Stimulated activated CD4-positive, alpha-beta T cell treated with anti-CD3 and anti-CD28 coated beads, Interleukin-2, amount 100 ng/mL, for 4 hours (primary cell): ENCODE measurements around the gene ATRN.
"Not testable (repeated sequence)": the region's sequence is repeated elsewhere in the genome, so short reads cannot be mapped to it uniquely, and the experiment has no call there.

Experiments
- DNase-seq: peaks from one replicate; pipeline ENCODE4 v3.0.0-alpha.2; 2020; ENCODE audit warnings: low read depth

ATRN gene

DNA sequence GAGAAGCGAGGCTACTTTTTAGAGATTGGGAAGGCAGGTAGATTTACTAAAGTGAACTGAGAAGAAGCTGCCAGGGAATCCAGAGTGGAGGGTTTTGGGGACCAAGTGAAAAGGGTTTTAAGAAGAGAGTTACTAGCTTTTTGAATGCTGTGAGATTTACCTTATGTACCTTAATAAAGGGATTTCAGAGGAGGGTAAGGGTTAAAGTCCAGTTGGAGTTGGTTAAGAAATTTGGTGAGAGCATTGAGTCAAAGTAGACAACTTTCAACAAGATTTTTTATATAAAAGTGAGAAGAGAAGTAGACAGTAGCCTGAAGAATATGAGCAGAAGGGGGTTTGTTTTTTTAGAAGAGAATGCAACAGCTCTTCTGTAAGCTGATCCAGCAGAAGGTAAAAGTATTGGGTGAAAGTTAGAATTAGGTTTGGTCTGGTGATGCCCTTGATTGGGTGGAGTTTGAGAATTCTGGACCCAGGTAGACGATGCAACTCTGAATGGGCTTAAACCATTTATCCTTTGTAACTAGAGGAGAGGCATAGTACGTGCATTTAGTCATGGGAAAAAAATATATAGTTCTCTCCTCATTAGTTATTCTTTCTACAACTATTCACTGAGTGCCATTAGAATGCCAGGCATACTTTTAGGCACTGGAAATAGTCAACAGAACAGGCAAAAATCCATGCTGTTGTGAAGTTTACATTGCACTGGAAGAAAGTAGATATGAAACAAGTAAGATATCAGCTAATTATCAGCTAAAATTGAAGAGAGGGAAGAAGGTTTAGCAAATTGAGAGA lies 44.8 kb downstream of the ATRN start:
- DNase-seq = no peak

DNA sequence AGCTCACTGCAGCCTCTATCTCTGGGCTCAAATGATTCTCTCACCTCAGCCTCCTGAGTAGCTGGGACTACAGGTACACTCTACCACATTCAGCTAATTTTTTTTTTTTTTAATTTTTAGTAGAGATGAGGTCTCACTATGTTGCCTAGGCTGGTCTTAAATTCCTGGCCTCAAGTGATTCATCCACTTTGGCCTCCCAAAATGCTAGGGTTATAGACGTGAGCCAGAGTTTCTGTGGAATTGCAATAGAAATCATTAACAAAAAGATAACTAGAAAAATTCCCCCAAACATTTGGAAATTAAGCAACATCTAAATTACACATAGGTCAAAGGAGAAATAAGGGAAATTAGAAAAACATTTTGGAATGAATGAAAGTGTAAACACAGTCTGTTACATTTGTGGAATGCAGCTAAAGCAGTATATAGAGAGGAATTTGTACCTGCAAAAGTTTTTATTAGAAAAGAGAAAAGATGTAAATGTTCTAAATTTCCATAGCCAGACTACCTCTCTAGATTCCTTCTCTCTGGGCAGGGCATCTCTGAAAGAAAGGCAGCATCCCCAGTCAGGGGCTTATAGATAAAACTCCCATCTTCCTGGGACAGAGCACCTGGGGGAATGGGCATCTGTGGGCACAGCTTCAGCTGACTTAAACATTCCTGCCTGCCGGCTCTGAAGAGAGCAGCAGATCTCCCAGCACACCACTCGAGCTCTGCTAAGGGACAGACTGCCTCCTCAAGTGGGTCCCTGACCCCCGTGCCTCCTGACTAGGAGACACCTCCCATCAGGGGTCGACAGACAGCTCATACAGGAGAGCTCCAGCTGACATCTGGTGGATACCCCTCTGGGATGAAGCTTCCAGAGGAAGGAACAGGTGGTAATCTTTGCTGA lies 51.3 kb downstream of the ATRN start:
- DNase-seq = no peak

DNA sequence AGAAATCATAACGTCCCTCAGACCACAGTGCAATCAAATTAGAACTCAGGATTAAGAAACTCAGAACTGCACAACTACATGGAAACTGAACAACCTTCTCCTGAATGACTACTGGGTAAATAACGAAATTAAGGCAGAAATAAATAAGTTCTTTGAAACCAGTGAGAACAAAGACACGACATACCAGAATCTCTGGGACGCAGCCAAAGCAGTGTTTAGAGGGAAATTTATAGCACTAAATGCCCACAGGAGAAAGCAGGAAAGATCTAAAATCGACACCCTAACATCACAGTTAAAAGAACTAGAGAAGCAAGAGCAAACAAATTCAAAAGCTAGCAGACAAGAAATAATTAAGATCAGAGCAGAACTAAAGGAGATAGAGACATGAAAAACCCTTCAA lies 53.9 kb downstream of the ATRN start:
- not testable (repeated sequence) for DNase-seq

DNA sequence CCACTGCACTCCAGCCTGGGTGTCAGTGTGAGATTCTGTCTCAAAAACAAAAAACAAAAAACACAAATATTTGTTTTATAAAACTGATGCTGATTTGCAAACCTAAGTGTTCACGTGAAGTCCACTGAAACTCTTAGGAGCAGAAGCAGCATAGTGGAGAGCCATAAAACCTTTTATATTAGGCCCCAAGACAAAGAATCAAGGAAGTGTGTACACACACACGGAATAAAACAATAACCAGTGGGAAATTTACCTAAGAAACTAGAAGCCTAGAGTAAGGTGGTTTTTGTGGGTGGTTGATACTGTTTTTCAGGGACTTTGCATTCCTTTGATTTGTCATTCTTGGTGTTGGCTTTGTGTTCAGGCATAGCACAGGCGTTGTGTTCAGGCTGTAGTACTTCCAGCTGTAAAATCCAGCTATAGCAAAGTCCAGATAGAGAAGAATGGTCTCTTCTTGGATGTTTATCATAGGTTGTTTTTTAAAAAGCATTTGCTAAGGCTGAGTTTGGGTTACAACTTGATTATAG lies 61.3 kb downstream of the ATRN start:
- no peak for DNase-seq

DNA sequence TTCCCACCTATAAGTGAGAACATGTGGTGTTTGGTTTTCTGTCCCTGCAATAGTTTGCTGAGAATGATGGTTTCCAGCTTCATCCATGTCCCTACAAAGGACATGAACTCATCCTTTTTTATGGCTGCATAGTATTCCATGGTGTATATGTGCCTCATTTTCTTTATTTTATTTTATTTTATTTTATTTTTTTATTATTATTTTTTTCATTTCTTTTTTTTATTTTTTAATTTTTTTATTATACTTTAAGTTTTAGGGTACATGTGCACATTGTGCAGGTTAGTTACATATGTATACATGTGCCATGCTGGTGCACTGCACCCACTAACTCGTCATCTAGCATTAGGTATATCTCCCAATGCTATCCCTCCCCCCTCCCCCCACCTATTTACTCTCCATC lies 66.9 kb downstream of the ATRN start:
- not testable (repeated sequence) for DNase-seq

DNA sequence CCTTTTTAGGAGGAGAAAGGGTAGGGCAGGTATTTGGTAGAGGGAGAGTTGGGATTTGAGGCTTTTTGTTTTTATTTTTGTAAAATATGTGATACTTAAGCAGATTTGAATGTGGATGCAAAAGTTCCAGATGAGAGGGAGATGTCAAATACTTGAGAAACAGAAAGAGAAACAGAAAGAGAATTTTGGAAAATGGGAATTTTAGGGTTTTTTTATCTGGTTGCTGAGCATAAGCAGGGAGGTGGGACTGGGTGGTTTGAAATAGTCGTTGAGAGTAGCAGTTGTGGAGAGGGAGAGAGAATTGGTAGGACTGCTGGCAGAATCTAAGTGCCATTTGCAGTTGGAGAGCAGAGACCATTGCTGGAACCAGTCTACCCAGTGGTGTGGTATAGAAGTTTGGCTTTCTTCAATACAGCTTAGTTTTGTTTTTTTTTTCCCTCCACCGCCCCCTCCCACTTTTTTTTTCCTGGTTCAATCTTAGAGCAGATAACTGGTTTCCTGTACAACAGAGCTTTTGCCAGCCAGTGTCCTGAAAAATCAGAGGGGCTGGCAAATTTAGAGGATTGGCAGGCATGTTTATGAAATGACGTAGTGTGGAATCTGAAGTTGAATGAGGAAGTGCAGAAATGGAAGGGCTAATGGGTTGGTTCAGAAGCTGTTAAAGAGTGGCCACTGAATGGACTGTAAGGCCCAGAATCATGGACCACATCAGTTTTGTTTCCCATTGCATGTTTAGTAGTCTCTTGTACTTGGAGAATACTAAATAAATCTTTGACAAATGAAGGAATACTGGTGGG lies 68.7 kb downstream of the ATRN start:
- DNase-seq = no peak

DNA sequence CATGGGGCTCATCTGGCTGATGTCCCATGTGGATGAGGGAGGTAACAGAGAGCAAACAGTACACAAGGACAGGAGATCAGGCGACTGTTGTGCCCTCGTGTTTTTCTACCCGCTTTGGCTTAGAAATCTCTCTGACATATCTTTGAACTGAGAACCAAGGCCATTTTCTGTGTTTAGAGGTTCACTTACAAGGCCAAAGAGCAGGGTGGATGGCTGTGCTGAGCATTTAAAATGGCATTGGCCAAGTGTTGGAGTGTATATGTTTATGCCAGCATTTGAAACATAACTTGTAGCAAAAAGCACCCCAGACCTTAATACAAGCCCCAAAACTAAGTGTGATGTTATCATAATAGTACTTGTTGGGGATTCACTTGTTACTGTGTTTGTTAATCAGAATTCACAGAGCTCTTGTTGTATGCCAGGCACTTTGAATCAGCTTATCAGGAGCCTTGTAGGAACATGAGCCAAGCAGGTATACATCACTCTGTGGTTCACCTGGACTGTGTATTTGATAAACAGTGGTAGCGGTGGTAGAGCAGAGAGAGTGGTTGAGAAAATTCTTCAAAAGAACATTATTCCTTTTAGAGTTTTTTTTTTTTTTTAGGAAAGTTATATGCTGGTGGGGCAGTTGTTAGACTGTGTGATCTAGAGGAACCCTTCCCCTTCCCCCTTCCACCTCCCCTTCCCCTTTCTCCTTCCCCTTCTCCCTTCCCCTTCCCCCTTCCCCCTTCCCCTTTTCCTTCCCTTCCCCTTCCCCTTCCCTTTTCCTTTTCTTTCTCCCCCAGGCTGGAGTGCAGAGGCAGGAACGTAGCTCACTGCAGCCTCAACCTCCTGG lies 71.3 kb downstream of the ATRN start:
- DNase-seq = no peak

DNA sequence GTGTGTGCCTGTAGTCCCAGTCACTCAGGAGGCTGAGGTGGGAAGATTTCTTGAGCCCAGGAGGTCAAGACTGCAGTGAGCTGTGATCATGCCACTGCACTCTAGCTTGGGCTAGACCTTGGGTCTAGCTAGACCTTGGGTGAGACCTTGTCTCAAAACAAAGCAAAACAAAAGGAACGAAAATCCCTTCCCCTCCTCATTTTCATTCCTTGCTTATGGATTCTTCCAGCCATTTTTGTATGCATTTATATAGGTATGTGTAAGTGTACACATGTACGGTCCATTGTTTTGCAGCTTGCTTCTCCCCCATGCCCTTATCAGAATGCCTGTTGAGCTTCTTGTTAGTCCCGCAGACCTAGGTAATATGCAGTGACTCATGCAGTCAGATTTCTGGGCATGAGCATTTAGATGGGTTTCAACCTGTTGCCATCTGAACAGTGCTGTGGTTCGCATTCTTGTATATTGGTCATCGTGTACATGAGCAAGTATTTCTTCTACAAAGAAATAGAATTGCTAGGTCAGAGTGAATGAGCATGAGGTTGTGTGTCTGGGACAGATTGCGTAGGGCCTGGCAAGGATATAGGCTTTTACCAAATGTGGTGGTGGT lies 73.2 kb downstream of the ATRN start:
- no peak for DNase-seq

DNA sequence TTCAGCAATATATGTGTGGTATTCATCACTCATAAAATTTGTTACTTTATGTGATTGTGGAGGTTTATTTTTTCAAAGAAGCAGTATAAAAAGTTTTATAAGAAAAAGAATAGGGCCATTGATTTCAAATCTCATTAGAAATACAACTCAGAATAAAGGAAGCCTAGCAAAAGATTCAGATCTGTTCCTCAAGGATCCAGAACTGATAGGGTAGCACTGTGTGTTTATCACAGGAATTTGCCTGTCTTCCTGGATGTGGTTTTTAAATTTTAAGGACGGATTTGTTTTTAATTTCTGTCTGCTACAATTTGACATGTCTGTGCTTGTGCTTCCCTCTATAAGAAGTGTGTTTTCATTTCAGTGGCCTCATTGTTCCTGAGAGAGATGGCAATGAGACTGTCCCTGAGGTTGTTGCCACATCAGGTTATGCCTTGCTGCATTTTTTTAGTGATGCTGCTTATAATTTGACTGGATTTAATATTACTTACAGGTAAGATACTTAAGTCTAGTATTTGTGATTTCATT lies 74.6 kb downstream of the ATRN start:
- DNase-seq = no peak

DNA sequence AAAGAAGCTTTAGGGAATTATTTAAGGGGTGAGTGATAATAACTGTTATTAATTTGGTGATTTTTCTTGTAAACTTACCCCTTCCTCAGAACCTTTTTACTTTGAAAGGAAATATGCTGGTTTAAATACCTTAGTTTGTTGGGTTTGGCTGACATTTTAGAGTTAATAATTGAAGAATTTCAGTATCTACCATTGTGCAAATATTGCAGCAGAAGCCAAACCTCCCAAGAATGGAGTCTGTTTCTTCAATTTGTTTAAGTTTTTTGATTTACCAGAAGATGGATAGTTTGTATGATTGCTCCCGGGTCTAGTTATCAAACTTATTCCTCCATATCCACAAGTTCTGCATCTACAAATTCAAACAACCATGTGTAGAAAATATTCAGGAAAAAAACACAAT lies 77.1 kb downstream of the ATRN start:
- no peak for DNase-seq

DNA sequence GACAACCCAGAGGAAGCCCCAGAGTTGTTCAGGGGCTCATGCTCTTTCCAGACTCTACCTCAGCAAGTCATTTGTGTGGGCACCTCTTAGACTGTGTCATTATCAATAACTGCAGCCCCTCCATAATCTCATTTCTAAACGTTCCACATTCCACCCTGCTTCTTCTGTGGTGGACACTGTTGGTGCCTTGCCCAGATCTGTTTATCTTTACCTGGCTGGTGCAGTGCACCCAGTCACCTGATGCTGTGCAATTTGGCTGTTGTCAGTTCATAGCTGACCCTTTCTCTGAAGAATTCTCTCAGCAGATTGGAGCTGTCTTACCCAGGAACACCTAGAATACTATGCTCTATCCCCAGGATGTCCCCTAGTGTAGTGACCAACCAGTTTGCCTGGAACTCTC lies 80.0 kb downstream of the ATRN start:
- DNase-seq = no peak

DNA sequence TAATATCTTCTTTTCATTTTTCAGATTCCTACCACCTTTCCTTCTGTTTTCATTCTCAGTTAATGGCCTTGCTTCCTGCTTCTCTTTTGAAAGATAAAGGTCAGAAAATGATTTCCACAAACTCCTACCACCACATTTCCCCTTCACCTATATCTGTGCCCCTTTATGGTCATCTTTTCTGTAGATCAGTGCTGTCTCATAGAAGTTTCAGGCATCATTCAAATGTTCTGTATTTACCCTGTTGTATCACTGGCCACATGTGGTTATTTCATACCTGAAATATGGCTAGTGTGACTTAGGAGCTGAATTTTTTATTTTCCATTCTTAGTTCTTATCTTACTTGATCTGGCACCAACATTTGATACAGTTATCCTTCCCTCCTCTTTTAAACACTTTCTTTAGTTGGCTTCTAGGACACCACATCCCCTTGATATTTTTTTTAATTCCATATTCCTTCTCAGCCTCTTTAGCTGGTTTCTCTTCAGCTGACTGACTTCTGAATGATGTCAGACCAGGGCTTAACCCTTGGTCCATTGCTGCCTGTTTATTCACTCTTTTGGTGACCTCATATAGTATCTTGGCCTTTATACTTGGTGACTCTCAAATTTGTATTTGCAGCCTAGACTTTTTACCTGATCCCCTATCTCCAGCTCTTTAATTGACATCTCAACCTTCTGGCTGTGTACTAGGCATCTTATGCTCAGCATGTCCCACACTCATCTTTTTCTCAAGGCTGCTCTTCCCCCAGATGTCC lies 81.0 kb downstream of the ATRN start:
- no peak for DNase-seq

DNA sequence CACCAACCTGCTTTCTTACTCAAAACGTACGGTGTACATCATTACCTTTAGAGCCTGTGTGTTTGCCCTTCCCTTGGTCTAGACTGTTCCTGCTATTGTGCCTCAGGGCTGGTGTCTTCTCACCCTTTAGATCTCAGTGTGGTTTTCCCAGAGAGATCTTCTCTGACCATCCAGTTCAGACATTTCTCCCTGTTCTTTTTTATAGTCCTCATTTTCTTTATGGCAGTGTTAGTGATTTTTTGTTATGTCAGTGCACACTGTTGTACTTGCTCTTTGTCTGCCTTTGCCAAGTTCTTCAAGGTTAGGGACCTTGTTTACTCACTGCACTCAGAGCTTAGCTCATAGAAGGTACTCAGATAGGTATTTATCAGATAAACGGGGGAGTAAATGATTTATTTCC lies 82.8 kb downstream of the ATRN start:
- DNase-seq = no peak

DNA sequence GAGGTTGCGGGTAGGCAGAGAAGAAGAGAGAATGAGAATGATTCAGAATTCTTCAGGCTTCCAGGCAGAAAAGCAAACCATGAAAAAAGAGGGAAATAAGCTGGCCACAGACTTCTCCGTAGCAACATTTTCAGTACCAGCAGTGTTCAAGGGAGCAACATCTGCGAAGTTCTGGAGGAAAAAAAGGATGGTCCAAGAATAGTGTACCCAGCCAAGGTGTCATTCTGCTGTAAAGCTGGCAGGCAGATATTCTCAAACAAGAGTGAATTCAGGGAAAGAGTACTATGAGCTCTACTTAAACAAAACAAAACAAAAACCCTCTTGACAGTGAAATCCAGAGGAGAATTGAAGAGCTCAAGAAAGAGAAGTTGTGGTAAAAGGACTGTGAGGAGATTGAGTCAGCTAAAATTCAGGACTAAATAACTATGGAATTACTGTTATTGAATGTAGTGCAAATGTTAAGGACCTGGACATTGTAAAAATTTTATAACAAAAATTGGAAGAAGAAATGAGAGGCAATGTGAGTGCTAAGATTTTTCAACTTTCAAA lies 86.5 kb downstream of the ATRN start:
- DNase-seq = no peak

DNA sequence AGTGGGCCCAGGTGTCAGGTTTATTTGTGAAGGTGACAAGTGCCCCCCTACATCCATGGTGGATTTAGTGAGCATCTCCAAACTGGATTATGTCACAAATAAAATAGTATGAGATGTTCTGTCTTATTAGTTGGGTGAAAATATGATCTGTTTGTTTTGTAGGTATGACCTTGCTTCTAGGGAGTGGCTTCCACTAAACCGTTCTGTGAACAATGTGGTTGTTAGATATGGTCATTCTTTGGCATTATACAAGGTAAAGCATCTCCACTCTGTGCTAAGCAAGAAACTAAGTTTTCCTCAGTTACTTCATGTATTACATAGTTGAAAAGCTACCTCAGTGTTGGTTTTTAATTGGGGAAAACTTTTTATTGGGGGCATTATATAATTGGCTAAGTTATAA lies 88.4 kb downstream of the ATRN start:
- DNase-seq = no peak

DNA sequence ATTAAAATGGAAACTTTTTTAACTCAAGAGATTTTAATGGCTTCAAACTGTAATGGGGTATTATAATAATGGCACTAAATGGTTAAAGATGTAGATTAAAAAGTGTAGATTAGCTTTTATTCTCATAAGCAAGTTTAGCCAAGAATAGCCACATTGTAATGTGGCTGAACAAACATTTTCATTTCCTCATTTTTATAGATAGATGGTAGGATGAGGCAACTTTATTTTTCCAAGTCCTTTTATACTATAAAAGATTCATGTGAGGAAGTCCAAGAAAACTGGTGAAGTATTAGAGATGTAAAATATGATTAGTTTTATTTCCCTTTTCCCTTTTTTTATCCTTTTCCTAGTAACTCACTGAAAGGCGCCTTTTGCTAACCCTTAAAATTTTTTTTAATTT lies 88.8 kb downstream of the ATRN start:
- no peak for DNase-seq

DNA sequence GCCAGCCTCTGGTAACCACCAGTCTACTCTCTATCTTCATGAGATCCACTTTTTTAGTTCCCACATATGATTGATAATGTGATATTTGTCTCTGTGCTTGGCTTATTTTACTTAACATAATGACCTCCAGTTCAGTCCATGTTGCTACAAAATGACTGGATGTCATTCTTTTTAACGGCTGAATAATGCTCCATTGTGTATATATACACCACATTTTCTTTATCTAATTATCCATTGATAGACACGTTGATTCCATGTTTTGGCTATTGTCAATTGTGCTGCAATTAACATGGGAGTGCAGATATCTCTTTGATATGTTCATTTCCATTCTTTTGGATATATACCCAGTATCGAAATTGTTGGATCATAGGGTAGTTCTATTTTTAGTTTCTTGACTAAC lies 89.3 kb downstream of the ATRN start:
- DNase-seq = no peak

DNA sequence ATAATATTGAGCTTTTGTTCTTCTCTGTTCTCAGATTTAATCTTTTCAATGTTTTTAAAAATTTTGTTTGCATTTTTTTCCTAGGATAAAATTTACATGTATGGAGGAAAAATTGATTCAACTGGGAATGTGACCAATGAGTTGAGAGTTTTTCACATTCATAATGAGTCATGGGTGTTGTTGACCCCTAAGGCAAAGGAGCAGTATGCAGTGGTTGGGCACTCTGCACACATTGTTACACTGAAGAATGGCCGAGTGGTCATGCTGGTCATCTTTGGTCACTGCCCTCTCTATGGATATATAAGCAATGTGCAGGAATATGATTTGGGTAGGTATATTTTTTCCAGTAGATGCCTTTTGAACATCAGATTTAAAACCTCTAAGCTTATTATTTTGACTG lies 89.8 kb downstream of the ATRN start:
- DNase-seq = no peak

DNA sequence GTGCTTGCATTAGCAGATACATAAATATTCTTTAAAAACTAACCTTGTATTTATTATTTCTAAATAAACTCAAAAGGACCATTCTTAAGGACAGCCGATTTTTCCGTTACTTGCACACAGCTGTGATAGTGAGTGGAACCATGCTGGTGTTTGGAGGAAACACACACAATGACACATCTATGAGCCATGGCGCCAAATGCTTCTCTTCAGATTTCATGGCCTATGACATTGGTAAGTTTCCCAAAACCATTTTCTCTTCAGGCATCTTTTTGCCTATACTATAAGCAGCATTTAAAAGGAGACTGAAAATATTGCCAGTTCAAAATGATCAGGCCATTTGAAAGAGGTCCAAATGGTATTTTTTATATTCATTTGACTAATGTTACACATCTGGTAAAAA lies 92.3 kb downstream of the ATRN start:
- DNase-seq = no peak
